ENCODE measurements around the gene MTNR1A. TPM values are rescaled to one million over a fixed set of nuclear protein-coding genes. Genes with fewer than 3 reads are reported as not detected.

MTNR1A gene
- total RNA-seq, 1 donor from 2014 or later: not detected

DNA sequence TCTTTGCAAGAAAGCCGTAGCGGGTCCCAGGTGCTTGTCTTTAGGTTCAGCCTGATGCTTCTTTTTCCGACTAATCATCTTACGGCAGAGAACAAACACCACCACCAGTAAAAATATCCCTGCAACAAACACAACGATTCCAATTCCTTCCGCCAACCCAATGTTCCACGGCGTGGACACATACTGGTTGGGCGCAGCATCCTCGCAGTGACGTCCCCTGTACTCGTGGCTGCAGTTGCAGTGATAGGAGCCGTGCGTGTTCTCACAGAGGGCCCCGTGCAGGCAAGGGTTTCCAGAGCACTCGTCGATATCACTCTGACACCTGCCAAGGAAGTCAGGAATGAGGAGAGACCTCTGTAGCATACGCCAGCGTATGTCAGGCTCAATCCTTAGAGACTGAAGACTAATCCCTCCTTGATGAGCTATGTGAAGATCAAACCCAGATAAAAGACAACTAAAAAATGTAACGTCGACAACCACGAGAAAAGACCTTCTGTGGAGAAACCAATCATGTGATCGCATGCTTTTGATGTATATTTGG, 41.6 kb upstream of the MTNR1A start:
- no peak overlapping the region for H3K4me3 ChIP-seq (ENCODE audit: low read depth, low read length)
- no peaks in the 10 kb centered on the region for H3K27me3 ChIP-seq (ENCODE audit: control insufficient read depth, insufficient read depth, low read length)
- TF ChIP-seq, protein P1, sequence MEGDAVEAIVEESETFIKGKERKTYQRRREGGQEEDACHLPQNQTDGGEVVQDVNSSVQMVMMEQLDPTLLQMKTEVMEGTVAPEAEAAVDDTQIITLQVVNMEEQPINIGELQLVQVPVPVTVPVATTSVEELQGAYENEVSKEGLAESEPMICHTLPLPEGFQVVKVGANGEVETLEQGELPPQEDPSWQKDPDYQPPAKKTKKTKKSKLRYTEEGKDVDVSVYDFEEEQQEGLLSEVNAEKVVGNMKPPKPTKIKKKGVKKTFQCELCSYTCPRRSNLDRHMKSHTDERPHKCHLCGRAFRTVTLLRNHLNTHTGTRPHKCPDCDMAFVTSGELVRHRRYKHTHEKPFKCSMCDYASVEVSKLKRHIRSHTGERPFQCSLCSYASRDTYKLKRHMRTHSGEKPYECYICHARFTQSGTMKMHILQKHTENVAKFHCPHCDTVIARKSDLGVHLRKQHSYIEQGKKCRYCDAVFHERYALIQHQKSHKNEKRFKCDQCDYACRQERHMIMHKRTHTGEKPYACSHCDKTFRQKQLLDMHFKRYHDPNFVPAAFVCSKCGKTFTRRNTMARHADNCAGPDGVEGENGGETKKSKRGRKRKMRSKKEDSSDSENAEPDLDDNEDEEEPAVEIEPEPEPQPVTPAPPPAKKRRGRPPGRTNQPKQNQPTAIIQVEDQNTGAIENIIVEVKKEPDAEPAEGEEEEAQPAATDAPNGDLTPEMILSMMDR (IDR thresholded peaks at IDR 0.05; ENCODE audit: insufficient read depth, low read length, poor library complexity, severe bottlenecking): no peak
- H3K36me3 ChIP-seq (ENCODE audit: control insufficient read depth, insufficient read depth, low read length): peaks cover 5% of the 10 kb centered on the region
- no peak for DNase-seq (ENCODE audit: low read depth)

DNA sequence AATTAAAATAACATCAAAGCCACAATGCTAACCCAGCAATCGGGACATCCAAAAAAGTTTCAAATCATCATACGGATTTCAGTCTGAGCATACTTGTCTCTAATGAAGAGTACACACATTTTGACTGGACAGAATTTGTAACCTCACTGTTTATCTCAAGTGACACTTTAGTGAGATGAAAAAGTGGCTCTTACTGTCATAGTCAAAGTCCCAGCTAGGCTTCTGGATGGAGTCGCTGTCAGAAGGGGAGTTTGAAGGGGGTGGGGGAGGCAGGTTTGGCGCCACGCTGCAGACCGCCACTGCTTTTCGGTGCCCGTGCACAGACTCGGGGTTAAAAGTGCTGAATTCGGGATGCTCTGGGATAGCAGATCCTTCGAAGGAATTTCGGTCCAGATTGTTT, 41.0 kb upstream of the MTNR1A start:
- DNase-seq (ENCODE audit: low read depth): no peak
- peaks cover 5% of the 10 kb centered on the region for H3K36me3 ChIP-seq (ENCODE audit: control insufficient read depth, insufficient read depth, low read length)

DNA sequence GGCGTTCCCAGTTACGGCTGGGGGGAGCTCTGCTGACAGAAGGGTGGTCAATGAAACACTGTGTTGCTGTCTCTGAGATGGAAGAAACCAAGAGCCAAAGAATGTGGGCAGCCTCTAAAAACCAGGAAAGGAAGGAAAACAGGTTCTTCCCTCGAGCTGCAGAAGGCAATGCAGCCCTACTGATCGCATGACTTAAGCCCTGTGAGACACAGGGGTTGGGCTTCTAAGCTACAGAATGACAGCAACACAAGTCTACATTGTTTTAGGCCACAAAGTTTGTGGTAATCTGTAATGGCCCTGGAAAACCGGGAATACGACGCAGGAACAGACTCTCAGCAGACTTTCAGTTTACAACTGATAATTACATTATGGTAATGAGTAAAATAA, 38.2 kb upstream of the MTNR1A start:
- peaks cover 2% of the 10 kb centered on the region for H3K36me3 ChIP-seq (ENCODE audit: control insufficient read depth, insufficient read depth, low read length)
- no peaks in the 10 kb centered on the region for H3K27me3 ChIP-seq (ENCODE audit: control insufficient read depth, insufficient read depth, low read length)
- TF ChIP-seq, protein P1 (IDR thresholded peaks at IDR 0.05; ENCODE audit: insufficient read depth, low read length, poor library complexity, severe bottlenecking): no peak
- H3K4me3 ChIP-seq (ENCODE audit: low read depth, low read length): no peak overlapping the region
- no peak for DNase-seq (ENCODE audit: low read depth)

More for the DNA sequence above, 41.0 kb upstream of the MTNR1A start:
- TF ChIP-seq, protein P1 (IDR thresholded peaks at IDR 0.05; ENCODE audit: insufficient read depth, low read length, poor library complexity, severe bottlenecking): no peak
- Histone ChIP-seq H3K27me3 (ENCODE audit: control insufficient read depth, insufficient read depth, low read length) (no peaks in the 10 kb centered on the region), H3K4me3 (ENCODE audit: low read depth, low read length) (no peak overlapping the region)

DNA sequence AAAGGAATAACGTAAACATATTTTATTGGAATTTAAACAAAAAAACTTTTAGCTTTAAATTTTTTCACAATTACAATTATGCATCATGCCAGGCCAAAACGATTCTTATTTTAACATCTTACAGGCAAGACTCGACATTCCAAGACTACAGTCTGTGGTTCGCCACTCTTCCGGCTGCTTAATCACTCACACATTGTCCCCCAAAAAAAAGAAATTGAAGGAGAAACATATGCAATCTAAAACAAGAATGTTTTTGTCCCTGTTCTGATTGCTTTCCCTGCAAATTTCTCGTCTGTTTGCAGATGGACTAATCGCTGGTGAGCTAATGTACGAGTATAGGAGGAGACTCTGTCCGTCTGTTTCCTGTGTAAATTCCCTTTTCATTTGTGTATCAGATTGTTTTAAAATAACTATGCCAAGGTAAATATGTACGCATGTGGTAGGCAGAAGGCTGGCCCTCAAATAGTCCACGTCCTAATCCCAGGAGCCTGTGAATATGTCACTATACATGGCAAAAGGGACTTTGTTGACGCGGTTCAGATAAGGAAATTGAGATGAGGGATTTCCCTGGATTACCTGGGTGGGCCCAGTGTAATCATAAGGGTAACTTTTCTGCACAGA, 37.7 kb upstream of the MTNR1A start:
- H3K4me3 ChIP-seq (ENCODE audit: low read depth, low read length): no peak overlapping the region
- TF ChIP-seq, protein P1 (IDR thresholded peaks at IDR 0.05; ENCODE audit: insufficient read depth, low read length, poor library complexity, severe bottlenecking): no peak
- H3K36me3 ChIP-seq (ENCODE audit: control insufficient read depth, insufficient read depth, low read length): peaks cover 4% of the 10 kb centered on the region
- DNase-seq (ENCODE audit: low read depth): no peak
- H3K27me3 ChIP-seq (ENCODE audit: control insufficient read depth, insufficient read depth, low read length): no peaks in the 10 kb centered on the region

DNA sequence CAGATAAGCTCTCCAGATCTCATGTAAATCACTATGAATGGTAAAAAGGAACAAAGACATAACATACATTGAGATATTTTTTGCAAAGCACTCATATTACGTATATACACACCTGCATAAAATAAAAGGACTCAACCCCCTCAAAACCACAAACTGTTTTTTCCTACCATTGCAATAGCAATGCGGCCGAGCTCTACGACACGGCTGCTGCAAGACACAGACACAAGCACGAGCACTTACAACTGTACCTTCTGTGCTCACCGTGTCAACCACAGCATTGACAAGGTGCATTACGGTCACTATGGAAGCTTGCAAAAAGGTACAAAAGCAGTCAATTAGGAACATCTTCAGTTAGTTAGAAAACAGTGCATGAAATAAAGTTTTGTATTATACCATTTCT, 37.1 kb upstream of the MTNR1A start:
- H3K36me3 ChIP-seq (ENCODE audit: control insufficient read depth, insufficient read depth, low read length): peaks cover 4% of the 10 kb centered on the region

More for the DNA sequence above, 37.1 kb upstream of the MTNR1A start:
- H3K27me3 ChIP-seq (ENCODE audit: control insufficient read depth, insufficient read depth, low read length): no peaks in the 10 kb centered on the region
- TF ChIP-seq, protein P1 (IDR thresholded peaks at IDR 0.05; ENCODE audit: insufficient read depth, low read length, poor library complexity, severe bottlenecking): no peak
- no peak for DNase-seq (ENCODE audit: low read depth)
- H3K4me3 ChIP-seq (ENCODE audit: low read depth, low read length): no peak overlapping the region
